GM10266 (cell line): Measurements from ENCODE around the gene BCL2L1.
A peak's percentile ranks its signal among the peaks of the same experiment; 100 is the strongest.

Experiments
- DNase-seq: peaks from one replicate; pipeline ENCODE4 v3.0.0; 2012; ENCODE audit errors: extremely low spot score
- TF ChIP-seq, protein P1 (sequence below): IDR thresholded peaks from 2 replicates; pipeline ENCODE4 v1.5.1; 2012; ENCODE audit warnings: mild to moderate bottlenecking, low read depth; ENCODE audit not compliant: control insufficient read depth, insufficient read depth; ENCODE audit errors: missing control alignments

BCL2L1 gene

DNA sequence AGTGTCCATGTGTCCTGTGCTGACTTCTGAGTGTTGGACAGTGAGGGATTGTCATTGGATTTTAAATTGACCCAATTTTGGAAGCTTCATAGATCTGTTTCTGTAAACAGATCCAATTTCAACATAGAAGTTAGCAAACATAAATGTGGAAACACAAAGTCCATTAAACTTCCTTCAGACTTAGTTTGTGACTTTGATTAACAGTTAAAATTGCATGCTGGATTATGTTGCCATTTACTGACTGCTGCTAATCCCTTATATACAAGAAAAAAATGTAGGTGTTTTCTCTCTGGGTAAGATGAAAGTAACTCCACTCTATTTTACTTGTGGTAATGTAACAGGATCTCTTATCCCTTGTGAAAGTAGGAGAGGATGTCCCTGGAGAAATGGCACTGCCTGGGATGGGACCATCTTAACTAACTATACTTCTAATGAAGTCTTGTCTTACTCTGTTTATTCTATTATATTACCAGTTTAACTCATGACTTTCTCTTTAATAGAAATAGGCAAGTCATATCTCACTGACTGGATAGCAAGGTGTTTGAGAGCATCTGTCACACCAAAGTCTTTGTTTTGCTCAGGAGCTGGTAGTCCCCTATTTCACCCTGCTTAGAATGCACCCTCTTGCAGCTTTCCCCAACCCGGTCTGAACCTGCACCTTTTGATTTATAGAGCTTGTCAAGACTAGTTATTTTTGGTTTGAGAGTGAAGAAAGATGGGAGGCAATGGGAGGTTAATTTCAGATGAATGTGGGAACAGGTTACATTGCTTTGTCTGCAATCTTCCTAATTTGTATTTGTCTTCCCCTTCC, 23.6 kb upstream of the BCL2L1 start:
- DNase-seq, result no peak
- TF ChIP-seq, protein P1, sequence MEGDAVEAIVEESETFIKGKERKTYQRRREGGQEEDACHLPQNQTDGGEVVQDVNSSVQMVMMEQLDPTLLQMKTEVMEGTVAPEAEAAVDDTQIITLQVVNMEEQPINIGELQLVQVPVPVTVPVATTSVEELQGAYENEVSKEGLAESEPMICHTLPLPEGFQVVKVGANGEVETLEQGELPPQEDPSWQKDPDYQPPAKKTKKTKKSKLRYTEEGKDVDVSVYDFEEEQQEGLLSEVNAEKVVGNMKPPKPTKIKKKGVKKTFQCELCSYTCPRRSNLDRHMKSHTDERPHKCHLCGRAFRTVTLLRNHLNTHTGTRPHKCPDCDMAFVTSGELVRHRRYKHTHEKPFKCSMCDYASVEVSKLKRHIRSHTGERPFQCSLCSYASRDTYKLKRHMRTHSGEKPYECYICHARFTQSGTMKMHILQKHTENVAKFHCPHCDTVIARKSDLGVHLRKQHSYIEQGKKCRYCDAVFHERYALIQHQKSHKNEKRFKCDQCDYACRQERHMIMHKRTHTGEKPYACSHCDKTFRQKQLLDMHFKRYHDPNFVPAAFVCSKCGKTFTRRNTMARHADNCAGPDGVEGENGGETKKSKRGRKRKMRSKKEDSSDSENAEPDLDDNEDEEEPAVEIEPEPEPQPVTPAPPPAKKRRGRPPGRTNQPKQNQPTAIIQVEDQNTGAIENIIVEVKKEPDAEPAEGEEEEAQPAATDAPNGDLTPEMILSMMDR, result no peak

DNA sequence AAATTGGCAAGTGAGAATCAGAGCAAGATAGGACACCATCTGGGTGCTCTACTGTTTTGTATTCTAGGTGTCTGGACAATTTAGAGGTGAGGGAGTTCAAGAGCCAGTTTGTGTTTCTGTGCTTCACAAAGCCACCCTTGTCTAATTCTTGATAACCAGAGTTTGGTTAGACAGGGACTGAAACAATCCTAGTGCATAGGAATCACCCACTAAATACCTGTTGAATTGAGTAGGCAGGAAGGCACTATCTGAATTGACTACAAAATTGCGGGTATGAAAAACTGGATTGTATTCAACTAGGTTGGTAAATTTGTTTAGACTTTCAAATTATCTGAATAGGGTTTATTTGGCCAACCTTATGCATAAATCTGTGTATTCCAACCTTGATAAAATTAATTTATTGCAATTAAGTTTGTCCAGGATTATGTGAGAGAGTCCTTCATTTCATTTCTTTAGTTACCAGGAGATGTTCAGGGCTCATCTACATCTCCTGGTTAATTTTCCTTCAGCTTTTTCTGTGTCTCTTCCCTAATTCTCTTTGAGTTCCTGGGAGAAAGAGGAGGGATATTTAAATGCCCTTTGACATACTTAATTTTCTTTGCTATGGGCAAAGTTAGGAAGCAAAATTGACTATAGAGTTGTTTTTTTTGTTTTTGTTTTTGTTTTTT, 18.1 kb upstream of the BCL2L1 start:
- TF ChIP-seq, protein P1, result no peak
- no peak for DNase-seq

DNA sequence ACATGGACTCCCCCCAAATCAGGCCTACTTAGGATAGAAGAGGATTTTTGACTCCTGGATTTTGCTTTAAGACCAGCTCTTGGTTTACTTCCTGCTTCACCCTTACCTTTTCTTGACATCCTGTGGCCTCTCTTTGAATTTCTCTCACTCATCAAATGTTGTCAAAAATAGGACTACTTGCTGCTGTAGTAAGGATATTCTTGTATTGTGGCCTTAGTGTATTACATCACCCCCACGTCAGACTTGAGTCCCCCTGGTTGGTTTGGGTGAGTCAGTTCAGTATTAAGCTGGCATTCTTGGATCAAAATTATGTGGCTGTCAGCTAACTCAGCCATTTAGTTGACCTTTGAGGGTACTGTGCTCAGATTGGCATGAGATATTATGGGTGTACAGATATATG, 17.5 kb upstream of the BCL2L1 start:
- TF ChIP-seq, protein P1, result no peak
- DNase-seq, result no peak

DNA sequence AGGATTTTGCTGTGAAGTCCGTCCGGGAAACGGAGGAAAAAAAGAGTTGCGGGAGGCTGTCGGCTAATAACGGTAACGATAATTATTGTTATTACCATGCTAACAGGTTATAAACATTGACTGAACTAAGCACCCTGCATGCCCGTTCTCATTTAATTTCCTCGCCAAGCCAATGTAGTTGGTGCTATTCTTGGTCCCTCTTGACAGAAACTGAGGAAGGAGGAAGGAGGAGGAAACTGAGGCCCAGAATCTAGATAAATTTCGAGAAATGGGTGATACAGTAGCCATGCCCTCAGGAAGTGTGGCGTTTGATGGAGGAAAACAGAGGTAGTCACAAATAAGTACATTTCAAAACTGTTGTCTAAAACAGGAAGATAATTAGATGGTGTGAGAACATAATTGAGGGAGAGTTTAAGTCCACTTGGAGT, 16.9 kb upstream of the BCL2L1 start:
- no peak for DNase-seq

DNA sequence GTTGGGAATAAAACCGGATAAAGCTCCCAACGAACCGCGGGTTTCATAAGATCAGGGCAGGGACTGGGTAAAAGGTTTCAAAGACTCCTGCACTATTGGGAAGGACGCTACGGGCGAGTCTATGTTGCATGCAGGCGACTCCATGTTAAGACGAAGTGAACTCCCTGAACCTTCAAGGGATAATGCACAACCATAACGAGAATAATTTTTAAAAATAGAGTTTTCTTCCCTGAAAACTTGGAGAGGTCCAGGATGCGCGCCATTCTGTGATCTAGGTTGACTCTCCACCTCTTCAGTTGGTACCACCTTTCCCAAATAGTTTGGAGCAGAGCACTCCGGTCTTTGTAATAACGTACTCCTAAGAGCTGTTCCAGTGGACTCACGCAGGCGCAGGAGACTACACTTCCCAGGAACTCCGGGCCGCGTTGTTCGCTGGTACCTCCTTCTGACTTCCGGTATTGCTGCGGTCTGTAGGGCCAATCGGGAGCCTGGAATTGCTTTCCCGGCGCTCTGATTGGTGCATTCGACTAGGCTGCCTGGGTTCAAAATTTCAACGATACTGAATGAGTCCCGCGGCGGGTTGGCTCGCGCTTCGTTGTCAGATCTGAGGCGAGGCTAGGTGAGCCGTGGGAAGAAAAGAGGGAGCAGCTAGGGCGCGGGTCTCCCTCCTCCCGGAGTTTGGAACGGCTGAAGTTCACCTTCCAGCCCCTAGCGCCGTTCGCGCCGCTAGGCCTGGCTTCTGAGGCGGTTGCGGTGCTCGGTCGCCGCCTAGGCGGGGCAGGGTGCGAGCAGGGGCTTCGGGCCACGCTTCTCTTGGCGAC, 16.3 kb upstream of the BCL2L1 start, which contains the start of gene TPX2:
TPX2 (plus strand) TSS at position 562 of the 821 bp plus-strand sequence. CDS start 18,187 bp downstream, outside the sequence.
- peak; percentile 94 for DNase-seq
- TF ChIP-seq, protein P1, result no peak

More for the DNA sequence above, 16.9 kb upstream of the BCL2L1 start:
- TF ChIP-seq, protein P1, result no peak

DNA sequence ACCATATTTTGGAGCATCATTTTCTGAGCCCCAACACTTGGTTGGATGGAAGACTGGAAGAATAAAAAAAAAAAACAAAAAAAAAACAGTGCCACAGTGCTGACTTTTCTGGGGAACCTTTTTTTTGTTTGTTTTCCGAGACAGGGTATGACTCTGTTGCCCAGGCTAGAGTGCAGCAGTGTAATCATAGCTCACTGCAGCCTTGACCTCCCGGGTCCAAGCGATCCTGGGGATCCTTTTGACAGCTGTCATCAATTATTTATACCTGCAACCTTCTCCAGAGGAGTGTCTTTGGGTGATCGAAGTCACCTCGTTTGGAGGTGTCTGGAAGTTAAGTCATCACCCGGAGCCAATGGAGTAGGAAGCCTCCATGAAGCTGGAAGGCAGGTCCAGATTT, 8.7 kb upstream of the BCL2L1 start:
- no peak for DNase-seq
- TF ChIP-seq, protein P1, result no peak
